ENCODE data around the gene NET1. TPM values are rescaled to one million over a fixed set of nuclear protein-coding genes. Genes with fewer than 3 reads are reported as not detected.

The NET1 gene
- total RNA-seq, 2 experiments from 2014 or later = 39.8 to 46.3 TPM

- Histone ChIP-seq H3K4me2 (ENCODE audit: low read length) (no peak overlapping the region), H4K20me1 (ENCODE audit: insufficient read depth, low read length) (no peaks in the 10 kb centered on the region), H3K9me3 (ENCODE audit: low read length) (no peaks in the 10 kb centered on the region), H3K4me1 (ENCODE audit: insufficient read depth, low read length, poor library complexity, severe bottlenecking) (no peaks in the 10 kb centered on the region), H3K4me3 (ENCODE audit: low read depth, low read length, poor library complexity, severe bottlenecking) (no peak overlapping the region), H2AFZ (ENCODE audit: low read length) (no peak overlapping the region), H3K9me2 (ENCODE audit: insufficient read depth, low read length) (no peaks in the 10 kb centered on the region), H3K27ac (ENCODE audit: low read depth, low read length, poor library complexity, severe bottlenecking) (no peak overlapping the region), H3K36me3 (ENCODE audit: insufficient read depth, low read length) (no peaks in the 10 kb centered on the region), H3K79me2 (ENCODE audit: insufficient read depth, low read depth, low read length) (no peaks in the 10 kb centered on the region)
- no peak for TF ChIP-seq EZH2phosphoT487 (IDR thresholded peaks at IDR 0.05; ENCODE audit: borderline replicate concordance, low read depth, low read length)
- TF ChIP-seq, protein P1, sequence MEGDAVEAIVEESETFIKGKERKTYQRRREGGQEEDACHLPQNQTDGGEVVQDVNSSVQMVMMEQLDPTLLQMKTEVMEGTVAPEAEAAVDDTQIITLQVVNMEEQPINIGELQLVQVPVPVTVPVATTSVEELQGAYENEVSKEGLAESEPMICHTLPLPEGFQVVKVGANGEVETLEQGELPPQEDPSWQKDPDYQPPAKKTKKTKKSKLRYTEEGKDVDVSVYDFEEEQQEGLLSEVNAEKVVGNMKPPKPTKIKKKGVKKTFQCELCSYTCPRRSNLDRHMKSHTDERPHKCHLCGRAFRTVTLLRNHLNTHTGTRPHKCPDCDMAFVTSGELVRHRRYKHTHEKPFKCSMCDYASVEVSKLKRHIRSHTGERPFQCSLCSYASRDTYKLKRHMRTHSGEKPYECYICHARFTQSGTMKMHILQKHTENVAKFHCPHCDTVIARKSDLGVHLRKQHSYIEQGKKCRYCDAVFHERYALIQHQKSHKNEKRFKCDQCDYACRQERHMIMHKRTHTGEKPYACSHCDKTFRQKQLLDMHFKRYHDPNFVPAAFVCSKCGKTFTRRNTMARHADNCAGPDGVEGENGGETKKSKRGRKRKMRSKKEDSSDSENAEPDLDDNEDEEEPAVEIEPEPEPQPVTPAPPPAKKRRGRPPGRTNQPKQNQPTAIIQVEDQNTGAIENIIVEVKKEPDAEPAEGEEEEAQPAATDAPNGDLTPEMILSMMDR (conservative IDR thresholded peaks at IDR 0.05; ENCODE audit: low read length) = no peak
- intact Hi-C loops (cut with micrococcal nuclease; ENCODE audit: unreplicated experiment) = loop anchor here (5.0 kb wide), 1 partner anchor 534 kb away; no protein-coding TSS in a partner anchor
- ChIA-PET POLR2A (no interaction called here), CTCF (ENCODE audit: unreplicated experiment) (no interaction called here)
- no peak for DNase-seq (ENCODE audit: low spot score)
- BruUV-seq (replicated peaks) = no TSS peak
Measured at GRCh38 chr10:5381187-5381586, 31.2 kb upstream of the NET1 start.

GRCh38 chr10:5385224-5385623 is 27.1 kb upstream of the NET1 start:
- peaks cover under 1% of the 10 kb centered on the region; the same call in 1 of the 2 replicates for H3K9me3 ChIP-seq (ENCODE audit: low read length)
- POLR2A ChIA-PET = no interaction called here
- no peak overlapping the region for H3K4me3 ChIP-seq (ENCODE audit: low read depth, low read length, poor library complexity, severe bottlenecking)
- DNase-seq (ENCODE audit: low spot score) = no peak
- H3K79me2 ChIP-seq (ENCODE audit: insufficient read depth, low read depth, low read length) = no peaks in the 10 kb centered on the region
- intact Hi-C loops (cut with micrococcal nuclease; ENCODE audit: unreplicated experiment) = loop anchor here (5.0 kb wide), 1 partner anchor 173 kb away; no protein-coding TSS in a partner anchor
- CTCF ChIA-PET (ENCODE audit: unreplicated experiment) = no interaction called here
- H2AFZ ChIP-seq (ENCODE audit: low read length) = no peak overlapping the region
- H4K20me1 ChIP-seq (ENCODE audit: insufficient read depth, low read length) = no peaks in the 10 kb centered on the region
- TF ChIP-seq, protein P1 (conservative IDR thresholded peaks at IDR 0.05; ENCODE audit: low read length) = no peak
- no peak for TF ChIP-seq EZH2phosphoT487 (IDR thresholded peaks at IDR 0.05; ENCODE audit: borderline replicate concordance, low read depth, low read length)
- H3K4me2 ChIP-seq (ENCODE audit: low read length) = no peak overlapping the region
- H3K4me1 ChIP-seq (ENCODE audit: insufficient read depth, low read length, poor library complexity, severe bottlenecking) = no peaks in the 10 kb centered on the region
- BruUV-seq (replicated peaks) = no TSS peak
- H3K9me2 ChIP-seq (ENCODE audit: insufficient read depth, low read length) = no peaks in the 10 kb centered on the region
- no peaks in the 10 kb centered on the region for H3K36me3 ChIP-seq (ENCODE audit: insufficient read depth, low read length)
- no peak overlapping the region for H3K27ac ChIP-seq (ENCODE audit: low read depth, low read length, poor library complexity, severe bottlenecking)

DNA sequence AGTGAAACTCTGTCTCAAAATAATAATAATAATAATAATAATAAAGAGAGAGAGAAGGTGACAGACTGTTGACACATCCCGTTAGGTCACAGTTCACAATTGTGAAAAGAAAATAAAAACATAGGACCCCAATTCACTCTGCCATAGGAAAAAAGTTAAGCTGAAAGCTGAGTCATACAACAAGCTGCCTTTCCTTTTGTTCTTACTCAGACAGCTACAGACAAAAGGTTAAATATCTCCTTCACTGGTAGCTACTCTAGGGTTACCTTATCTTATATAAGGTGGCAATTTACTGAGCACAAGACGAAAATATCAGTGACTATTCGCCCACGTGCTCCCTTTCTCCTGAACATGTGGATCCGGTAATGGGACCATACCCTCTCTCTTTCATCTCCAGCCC is 25.2 kb upstream of the NET1 start:
- no peak for DNase-seq (ENCODE audit: low spot score)
- Histone ChIP-seq H3K4me2 (ENCODE audit: low read length) (no peak overlapping the region), H2AFZ (ENCODE audit: low read length) (no peak overlapping the region), H3K9me2 (ENCODE audit: insufficient read depth, low read length) (no peaks in the 10 kb centered on the region), H3K36me3 (ENCODE audit: insufficient read depth, low read length) (no peaks in the 10 kb centered on the region), H3K27ac (ENCODE audit: low read depth, low read length, poor library complexity, severe bottlenecking) (no peak overlapping the region), H4K20me1 (ENCODE audit: insufficient read depth, low read length) (no peaks in the 10 kb centered on the region), H3K4me3 (ENCODE audit: low read depth, low read length, poor library complexity, severe bottlenecking) (no peak overlapping the region), H3K4me1 (ENCODE audit: insufficient read depth, low read length, poor library complexity, severe bottlenecking) (no peaks in the 10 kb centered on the region), H3K79me2 (ENCODE audit: insufficient read depth, low read depth, low read length) (no peaks in the 10 kb centered on the region), H3K9me3 (ENCODE audit: low read length) (peaks cover 18% of the 10 kb centered on the region)
- ChIA-PET CTCF (ENCODE audit: unreplicated experiment) (no interaction called here), POLR2A (interaction anchor here (1.0 kb wide), 1 partner anchor 310 kb away, joined by 3 read pairs; no protein-coding TSS in a partner anchor)
- no TSS peak for BruUV-seq (replicated peaks)
- TF ChIP-seq, protein P1 (conservative IDR thresholded peaks at IDR 0.05; ENCODE audit: low read length) = no peak
- TF ChIP-seq EZH2phosphoT487 (IDR thresholded peaks at IDR 0.05; ENCODE audit: borderline replicate concordance, low read depth, low read length) = no peak
- intact Hi-C loops (cut with micrococcal nuclease; ENCODE audit: unreplicated experiment) = loop anchor here (5.0 kb wide), 1 partner anchor 175 kb away; no protein-coding TSS in a partner anchor

Data from OCI-LY7 (cell line).